ENCODE results near the gene PALLD. TPM values are rescaled to one million over a fixed set of nuclear protein-coding genes. Genes with fewer than 3 reads are reported as not detected.

PALLD gene
- total and polyA plus RNA-seq, 2 of the 8 experiments (the other 6 are each of a cell fraction or from before 2014, with no cell fraction given) = 10.5 to 25.0 TPM

GRCh38 chr4:168577624-168578023 lies 80.8 kb downstream of the PALLD start:
- Histone ChIP-seq H3K4me2 (ENCODE audit: insufficient read depth in 1 of 2, low read depth in 2 of 2, low read length in 2 of 2) (no peak overlapping the region), H3K14ac (ENCODE audit: insufficient read length) (no peak overlapping the region), H3K27me3 (replicated peaks in 1 of 4; ENCODE audit: control insufficient read depth in 3 of 4, extremely low read depth in 1 of 4, insufficient read depth in 3 of 4, low read length in 3 of 4) (no peaks in the 10 kb centered on the region), H4K8ac (ENCODE audit: extremely low read depth, insufficient read depth, low read length) (no peak overlapping the region), H3K18ac (ENCODE audit: extremely low read depth, low read length) (no peak overlapping the region), H2BK120ac (replicated peaks; ENCODE audit: low read depth, low read length) (no peak overlapping the region), H3K27ac (ENCODE audit: low read depth, low read length) (no peak overlapping the region), H2BK15ac (ENCODE audit: low read length) (no peak overlapping the region), H3K23me2 (ENCODE audit: low read depth, low read length) (no peaks in the 10 kb centered on the region), H3K36me3 (ENCODE audit: control insufficient read depth in 2 of 4, insufficient read depth in 4 of 4, low read length in 3 of 4) (no peaks in the 10 kb centered on the region), H2AFZ (ENCODE audit: low read length) (no peak overlapping the region), H2BK5ac (ENCODE audit: low read depth, low read length) (no peak overlapping the region), H3K79me1 (ENCODE audit: low read depth, low read length) (no peaks in the 10 kb centered on the region), H4K5ac (ENCODE audit: insufficient read length, low read depth, low read length) (no peak overlapping the region), H3K4me1 (replicated peaks in 1 of 4; ENCODE audit: control insufficient read depth in 3 of 4, insufficient read depth in 4 of 4, low read length in 3 of 4) (no peaks in the 10 kb centered on the region), H2BK20ac (ENCODE audit: low read length) (no peak overlapping the region), H3K79me2 (ENCODE audit: control insufficient read depth in 1 of 2, insufficient read depth in 2 of 2, low read length in 2 of 2) (no peaks in the 10 kb centered on the region), H2AK5ac (ENCODE audit: low read depth, low read length) (no peak overlapping the region), H3K9me3 (ENCODE audit: insufficient read depth in 2 of 2, low read depth in 1 of 2, low read length in 1 of 2) (no peaks in the 10 kb centered on the region), H4K91ac (replicated peaks; ENCODE audit: insufficient read length, low read length) (no peak overlapping the region), H3K56ac (replicated peaks; ENCODE audit: insufficient read length, low read depth, low read length) (no peak overlapping the region), H3K4ac (replicated peaks; ENCODE audit: insufficient read length, low read depth, low read length) (no peak overlapping the region), H3K23ac (ENCODE audit: insufficient read length) (no peak overlapping the region), H2BK12ac (ENCODE audit: low read depth, low read length) (no peak overlapping the region), H3K9ac (replicated peaks in 1 of 4; ENCODE audit: extremely low read depth in 1 of 4, low read depth in 3 of 4, low read length in 3 of 4) (no peak overlapping the region), H3K4me3 (ENCODE audit: extremely low read depth in 1 of 4, insufficient read depth in 2 of 4, low read depth in 3 of 4, low read length in 4 of 4) (no peak overlapping the region), H4K20me1 (replicated peaks in 1 of 2; ENCODE audit: control insufficient read depth in 1 of 2, insufficient read depth in 2 of 2, low read length in 2 of 2) (no peaks in the 10 kb centered on the region)
- FAIRE-seq (no peak), DNase-seq (ENCODE audit: low read depth in 1 of 2, low spot score in 2 of 2) (no peak)
- 82% methylated on average over 5 of the region's 5 CpGs; no CpG with 5 or more reads in 1 of the 2 experiments for WGBS, 2 experiments (ENCODE audit: extremely low coverage in 1 of 2, insufficient coverage in 1 of 2, insufficient read length in 1 of 2, insufficient replicate concordance in 2 of 2, low coverage in 1 of 2, low lambda C conversion rate in 2 of 2, missing lambda C conversion rate in 1 of 2)
- ChIA-PET CTCF (ENCODE audit: partially characterized antibody) (interaction anchor here (1.0 to 1.2 kb wide), 2 partner anchors 11 to 394 kb away, joined by 3 to 4 read pairs; no protein-coding TSS in a partner anchor), POLR2A (ENCODE audit: partially characterized antibody) (no interaction called here)
- no peak for TF ChIP-seq POU5F1 (IDR thresholded peaks at IDR 0.05; ENCODE audit: low read depth, low read length)
- no peak for TF ChIP-seq GABPA (IDR thresholded peaks at IDR 0.05; ENCODE audit: borderline replicate concordance, insufficient read depth, low read length)
- no peak for TF ChIP-seq ZNF274 (IDR thresholded peaks at IDR 0.05; ENCODE audit: borderline replicate concordance, extremely low read depth, low read length)
- TF ChIP-seq FOSL1 (IDR thresholded peaks at IDR 0.05; ENCODE audit: insufficient read depth, low read depth, low read length) = no peak
- TF ChIP-seq SIN3A (conservative IDR thresholded peaks at IDR 0.05 in 1 of 2, IDR thresholded peaks at IDR 0.05 in 1 of 2; ENCODE audit: low read depth in 1 of 2, low read length in 2 of 2) = no peak

All from H1 (cell line).